OCI-M1 (cell line): ENCODE measurements around the gene PTPRN2.
"Not testable (repeated sequence)": the region's sequence is repeated elsewhere in the genome, so short reads cannot be mapped to it uniquely, and the experiment has no call there.

ENCODE experiments used
- DNase-seq: peaks from one replicate; lab custom pipeline; 2025; lab: John Stamatoyannopoulos, UW

Gene PTPRN2

GRCh38 chr7:157904211-157904865 is 683.3 kb downstream of the PTPRN2 start:
- DNase-seq: no peak

GRCh38 chr7:157903710-157904109 is 683.9 kb downstream of the PTPRN2 start:
- DNase-seq: no peak

- no peak for DNase-seq
Measured at GRCh38 chr7:157903296-157903695, 684.3 kb downstream of the PTPRN2 start.

GRCh38 chr7:157901816-157902610 is 685.6 kb downstream of the PTPRN2 start:
- DNase-seq: not testable (repeated sequence)

GRCh38 chr7:157901166-157901565 is 686.5 kb downstream of the PTPRN2 start:
- DNase-seq: no peak

- DNase-seq: no peak
Measured at GRCh38 chr7:157900556-157900955, 687.1 kb downstream of the PTPRN2 start.

GRCh38 chr7:157900011-157900410 is 687.6 kb downstream of the PTPRN2 start:
- no peak for DNase-seq

- no peak for DNase-seq
Measured at GRCh38 chr7:157898802-157899505, 688.7 kb downstream of the PTPRN2 start.

GRCh38 chr7:157898261-157898660 is 689.4 kb downstream of the PTPRN2 start:
- DNase-seq: no peak

GRCh38 chr7:157897681-157898080 is 689.9 kb downstream of the PTPRN2 start:
- no peak for DNase-seq

GRCh38 chr7:157896774-157897555 is 690.7 kb downstream of the PTPRN2 start:
- DNase-seq: no peak

GRCh38 chr7:157896376-157896675 is 691.3 kb downstream of the PTPRN2 start:
- DNase-seq: not testable (repeated sequence)

- no peak for DNase-seq
Measured at GRCh38 chr7:157895520-157896375, 691.9 kb downstream of the PTPRN2 start.

- not testable (repeated sequence) for DNase-seq
Measured at GRCh38 chr7:157895098-157895497, 692.5 kb downstream of the PTPRN2 start.

- DNase-seq: no peak
Measured at GRCh38 chr7:157893535-157894044, 694.0 kb downstream of the PTPRN2 start.

- no peak for DNase-seq
Measured at GRCh38 chr7:157892751-157893523, 694.7 kb downstream of the PTPRN2 start.

GRCh38 chr7:157890921-157891401 is 696.7 kb downstream of the PTPRN2 start:
- DNase-seq: no peak

- DNase-seq: no peak
Measured at GRCh38 chr7:157889480-157889879, 698.1 kb downstream of the PTPRN2 start.

GRCh38 chr7:157888579-157888978 is 699.0 kb downstream of the PTPRN2 start:
- DNase-seq: no peak

- DNase-seq: no peak
Measured at GRCh38 chr7:157887400-157887799, 700.2 kb downstream of the PTPRN2 start.
